HepG2 (cell line): ENCODE data around the gene STARD6. TPM values are rescaled to one million over a fixed set of nuclear protein-coding genes. Genes with fewer than 3 reads are reported as not detected.

Source experiments
- CAMTA2 ChIP-seq: sonication (generic); formaldehyde crosslinking; IDR thresholded peaks from 2 replicates; pipeline ENCODE4 v1.4.0; 2020; ENCODE audit warnings: mild to moderate bottlenecking, missing genetic modification reagents, borderline replicate concordance
- CBX5 ChIP-seq: sonication (generic); formaldehyde crosslinking; IDR thresholded peaks from 2 replicates; pipeline ENCODE4 v1.4.0; 2020; ENCODE audit warnings: missing genetic modification reagents, borderline replicate concordance
- GATAD2A ChIP-seq: IDR thresholded peaks from 2 replicates; pipeline ENCODE4 v1.6.1; 2016
- GPN1 ChIP-seq: sonication (generic); formaldehyde crosslinking; IDR thresholded peaks from 2 replicates; pipeline ENCODE4 v1.5.1; 2020; ENCODE audit warnings: missing genetic modification reagents, borderline replicate concordance
- KDM4B ChIP-seq: sonication (generic); formaldehyde crosslinking; IDR thresholded peaks from 2 replicates; pipeline ENCODE4 v1.4.0; 2020; ENCODE audit warnings: missing genetic modification reagents
- MBD4 ChIP-seq: IDR thresholded peaks from 2 replicates; pipeline ENCODE4 v1.6.1; 2012; ENCODE audit warnings: low read length, inconsistent platforms, borderline replicate concordance
- MED8 ChIP-seq: sonication (generic); formaldehyde crosslinking; IDR thresholded peaks from 2 replicates; pipeline ENCODE4 v1.8.1; 2023; ENCODE audit warnings: mild to moderate bottlenecking, missing genetic modification reagents; ENCODE audit not compliant: insufficient replicate concordance
- MLLT10 ChIP-seq: sonication (generic); formaldehyde crosslinking; IDR thresholded peaks from 2 replicates; pipeline ENCODE4 v1.4.0; 2020; ENCODE audit warnings: missing genetic modification reagents
- POLR2G ChIP-seq: fragments of 200-400 bp; formaldehyde crosslinking; IDR thresholded peaks from 2 replicates; pipeline ENCODE4 v1.6.1; 2018; ENCODE audit warnings: mild to moderate bottlenecking, low read depth, low read length, moderate library complexity
- SAFB2 ChIP-seq: sonication (generic); formaldehyde crosslinking; IDR thresholded peaks from 2 replicates; pipeline ENCODE4 v1.5.1; 2020; ENCODE audit warnings: missing genetic modification reagents, low read depth, mild to moderate bottlenecking, borderline replicate concordance
- SATB2 ChIP-seq: sonication (generic); formaldehyde crosslinking; IDR thresholded peaks from 2 replicates; pipeline ENCODE4 v1.5.0; 2020; ENCODE audit warnings: missing genetic modification reagents
- SIN3A ChIP-seq: IDR thresholded peaks from 2 replicates; pipeline ENCODE4 v1.6.1; 2011; ENCODE audit warnings: low read depth, mild to moderate bottlenecking, control low read depth, low read length, borderline replicate concordance
- SMC3 ChIP-seq: IDR thresholded peaks from 2 replicates; pipeline ENCODE4 v1.6.1; 2011; ENCODE audit warnings: low read length, improper control_type of control experiment
- SP2 ChIP-seq: sonication (generic); formaldehyde crosslinking; IDR thresholded peaks from 2 replicates; pipeline ENCODE4 v1.5.1; 2020; ENCODE audit warnings: mild to moderate bottlenecking, missing genetic modification reagents
- TOE1 ChIP-seq: sonication (generic); formaldehyde crosslinking; IDR thresholded peaks from 2 replicates; pipeline ENCODE4 v1.4.0; 2020; ENCODE audit warnings: mild to moderate bottlenecking, missing genetic modification reagents
- TOPORS ChIP-seq: sonication (generic); formaldehyde crosslinking; IDR thresholded peaks from 2 replicates; pipeline ENCODE4 v1.8.0; 2023; ENCODE audit warnings: mild to moderate bottlenecking, missing genetic modification reagents
- U2AF1 ChIP-seq: fragments of 200-400 bp; formaldehyde crosslinking; optimal IDR thresholded peaks from 2 replicates; pipeline ENCODE3; 2017; ENCODE audit warnings: mild to moderate bottlenecking, low read depth, low read length
- ZFP62 ChIP-seq: sonication (generic); formaldehyde crosslinking; IDR thresholded peaks from 2 replicates; pipeline ENCODE4 v1.4.0; 2020; ENCODE audit warnings: missing genetic modification reagents
- ZIK1 ChIP-seq: sonication (generic); formaldehyde crosslinking; IDR thresholded peaks from 2 replicates; pipeline ENCODE4 v1.5.0; 2020; ENCODE audit warnings: mild to moderate bottlenecking, low read depth, missing genetic modification reagents, borderline replicate concordance
- ZKSCAN8 ChIP-seq: IDR thresholded peaks from 2 replicates; pipeline ENCODE4 v1.6.1; 2016; ENCODE audit warnings: borderline replicate concordance, missing genetic modification reagents, missing compliant biosample characterization
- ZNF24 ChIP-seq: fragments of 450-650 bp; IDR thresholded peaks from 2 replicates; pipeline ENCODE4 v1.6.1; 2017; ENCODE audit warnings: antibody characterized with exemption, mild to moderate bottlenecking
- ZNF253 ChIP-seq: sonication (generic); formaldehyde crosslinking; IDR thresholded peaks from 2 replicates; pipeline ENCODE4 v1.8.0; 2022; ENCODE audit warnings: mild to moderate bottlenecking, missing genetic modification reagents, borderline replicate concordance
- ZNF292 ChIP-seq: sonication (generic); formaldehyde crosslinking; IDR thresholded peaks from 2 replicates; pipeline ENCODE4 v1.8.1; 2022; ENCODE audit warnings: mild to moderate bottlenecking, low read depth, missing genetic modification reagents, borderline replicate concordance
- ZNF329 ChIP-seq: sonication (generic); formaldehyde crosslinking; IDR thresholded peaks from 2 replicates; pipeline ENCODE4 v1.9.0; 2021; ENCODE audit warnings: low read depth, mild to moderate bottlenecking, missing genetic modification reagents
- ZNF350 ChIP-seq: sonication (generic); formaldehyde crosslinking; IDR thresholded peaks from 2 replicates; pipeline ENCODE4 v1.4.0; 2020; ENCODE audit warnings: mild to moderate bottlenecking, low read depth, missing genetic modification reagents, borderline replicate concordance
- ZNF441 ChIP-seq: sonication (generic); formaldehyde crosslinking; IDR thresholded peaks from 2 replicates; pipeline ENCODE4 v1.7.0; 2021; ENCODE audit warnings: missing genetic modification reagents, borderline replicate concordance
- ZNF816 ChIP-seq: sonication (generic); formaldehyde crosslinking; IDR thresholded peaks from 2 replicates; pipeline ENCODE4 v1.8.0; 2022; ENCODE audit warnings: missing genetic modification reagents, mild to moderate bottlenecking, borderline replicate concordance
- polyA plus RNA-seq, 8 experiments: library from polyadenylated mRNA; depleted of rRNA in 3 of 8; stranded (reverse) in 7 of 8; unstranded in 1 of 8; fragments of >200 nt; fragmentation: Illumina TruSeq in 4 of 8; extraction: Trizol in 4 of 8; gene quantifications; 2 replicates each; pipeline versions ENCODE4 v1.2.1 to v1.2.3, GENCODE V29; 2011 to 2016; ENCODE audit warnings: low read depth in 4 of 8, missing spikeins in 1 of 8, mixed read lengths in 1 of 8; ENCODE audit not compliant: insufficient read depth in 1 of 8
- total RNA-seq, 5 experiments: library from RNA; depleted of rRNA; stranded (reverse); fragments of >200 nt; fragmentation: Illumina TruSeq; extraction: Trizol; gene quantifications; 2 replicates each; pipeline ENCODE4 v1.2.3, GENCODE V29; 2016; ENCODE audit warnings: low read depth in 1 of 5
- TF ChIP-seq, protein P1 (sequence below): sonication (generic); formaldehyde crosslinking; IDR thresholded peaks from 2 replicates; pipeline ENCODE4 v1.5.0; 2020; ENCODE audit warnings: mild to moderate bottlenecking, missing genetic modification reagents, borderline replicate concordance

The STARD6 gene
- total and polyA plus RNA-seq, 2 of the 13 experiments (the other 11 are each of a cell fraction or from before 2014, with no cell fraction given): not detected

DNA sequence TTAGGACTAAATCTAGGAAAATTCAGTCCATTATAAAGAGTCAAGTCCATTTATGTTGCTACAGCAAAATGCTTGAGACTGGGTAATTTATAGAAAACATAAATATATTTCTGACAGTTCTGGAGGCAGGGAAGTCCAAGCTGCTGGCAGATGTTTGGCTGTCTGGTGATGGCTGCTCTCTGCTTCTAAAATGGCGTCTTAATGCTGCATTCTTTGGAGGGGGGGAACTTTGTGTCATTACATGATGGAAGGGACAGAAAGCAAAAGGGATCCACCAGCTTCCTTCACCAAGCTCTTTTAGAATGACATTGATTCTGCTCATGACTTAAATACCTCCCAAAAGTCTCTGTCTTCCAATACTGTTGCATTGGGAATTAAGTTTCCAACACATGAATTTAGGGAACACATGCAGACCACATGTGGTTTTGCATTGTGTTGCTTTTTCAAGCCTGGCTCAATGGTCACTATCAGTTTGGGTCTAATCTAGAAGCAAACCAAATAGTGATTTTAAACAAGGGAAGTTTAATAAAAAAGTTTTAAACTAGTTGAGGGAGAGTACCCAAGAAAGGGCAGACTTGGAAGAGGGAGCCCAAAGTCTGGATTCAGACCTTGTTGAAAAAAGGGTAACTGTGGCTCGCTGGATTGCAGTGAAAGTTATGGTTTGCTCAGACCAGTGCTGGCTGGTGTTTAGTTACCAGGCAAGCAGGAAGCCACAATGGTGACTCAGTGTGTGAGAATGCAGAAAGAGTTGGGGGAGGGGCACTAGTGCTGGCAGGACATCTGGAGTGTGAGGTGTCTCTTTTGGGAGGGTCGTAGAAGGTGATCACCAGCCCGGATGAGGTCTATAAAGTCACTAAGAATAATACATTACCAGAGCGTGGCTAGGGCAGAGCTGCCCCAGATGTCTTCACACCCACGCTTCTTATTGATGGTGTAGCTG is 30.8 kb upstream of the STARD6 start (continued):
- TF ChIP-seq ZNF253 (no peak), ZNF350 (CRISPR knock-in tag) (no peak), CBX5 (0 out of 2 replicates have a peak, but pooled peaks have one; percentile 45), ZNF816 (CRISPR knock-in tag) (no peak), SP2 (CRISPR knock-in tag) (no peak), SAFB2 (CRISPR knock-in tag) (no peak), TOE1 (CRISPR knock-in tag) (no peak), SMC3 (peak; percentile 7; the same call in 1 of the 2 replicates), ZKSCAN8 (CRISPR knock-in tag) (0 out of 2 replicates have a peak, but pooled peaks have one; percentile 20), ZFP62 (CRISPR knock-in tag) (no peak), TOPORS (no peak), SATB2 (CRISPR knock-in tag) (no peak), U2AF1 (no peak), MLLT10 (CRISPR knock-in tag) (no peak), SIN3A (no peak), ZNF24 (no peak), ZIK1 (CRISPR knock-in tag) (no peak), POLR2G (no peak), CAMTA2 (CRISPR knock-in tag) (no peak), ZNF441 (CRISPR knock-in tag) (no peak), KDM4B (CRISPR knock-in tag) (no peak), ZNF329 (CRISPR knock-in tag) (no peak), GATAD2A (CRISPR knock-in tag) (peak; percentile 47; the same call in 1 of the 2 replicates), ZNF292 (CRISPR knock-in tag) (no peak), MED8 (CRISPR knock-in tag) (no peak), GPN1 (no peak), MBD4 (no peak)
- TF ChIP-seq, protein P1, sequence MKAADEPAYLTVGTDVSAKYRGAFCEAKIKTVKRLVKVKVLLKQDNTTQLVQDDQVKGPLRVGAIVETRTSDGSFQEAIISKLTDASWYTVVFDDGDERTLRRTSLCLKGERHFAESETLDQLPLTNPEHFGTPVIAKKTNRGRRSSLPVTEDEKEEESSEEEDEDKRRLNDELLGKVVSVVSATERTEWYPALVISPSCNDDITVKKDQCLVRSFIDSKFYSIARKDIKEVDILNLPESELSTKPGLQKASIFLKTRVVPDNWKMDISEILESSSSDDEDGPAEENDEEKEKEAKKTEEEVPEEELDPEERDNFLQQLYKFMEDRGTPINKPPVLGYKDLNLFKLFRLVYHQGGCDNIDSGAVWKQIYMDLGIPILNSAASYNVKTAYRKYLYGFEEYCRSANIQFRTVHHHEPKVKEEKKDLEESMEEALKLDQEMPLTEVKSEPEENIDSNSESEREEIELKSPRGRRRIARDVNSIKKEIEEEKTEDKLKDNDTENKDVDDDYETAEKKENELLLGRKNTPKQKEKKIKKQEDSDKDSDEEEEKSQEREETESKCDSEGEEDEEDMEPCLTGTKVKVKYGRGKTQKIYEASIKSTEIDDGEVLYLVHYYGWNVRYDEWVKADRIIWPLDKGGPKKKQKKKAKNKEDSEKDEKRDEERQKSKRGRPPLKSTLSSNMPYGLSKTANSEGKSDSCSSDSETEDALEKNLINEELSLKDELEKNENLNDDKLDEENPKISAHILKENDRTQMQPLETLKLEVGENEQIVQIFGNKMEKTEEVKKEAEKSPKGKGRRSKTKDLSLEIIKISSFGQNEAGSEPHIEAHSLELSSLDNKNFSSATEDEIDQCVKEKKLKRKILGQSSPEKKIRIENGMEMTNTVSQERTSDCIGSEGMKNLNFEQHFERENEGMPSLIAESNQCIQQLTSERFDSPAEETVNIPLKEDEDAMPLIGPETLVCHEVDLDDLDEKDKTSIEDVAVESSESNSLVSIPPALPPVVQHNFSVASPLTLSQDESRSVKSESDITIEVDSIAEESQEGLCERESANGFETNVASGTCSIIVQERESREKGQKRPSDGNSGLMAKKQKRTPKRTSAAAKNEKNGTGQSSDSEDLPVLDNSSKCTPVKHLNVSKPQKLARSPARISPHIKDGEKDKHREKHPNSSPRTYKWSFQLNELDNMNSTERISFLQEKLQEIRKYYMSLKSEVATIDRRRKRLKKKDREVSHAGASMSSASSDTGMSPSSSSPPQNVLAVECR (CRISPR knock-in tag): no peak
